Epithelial cell of proximal tubule (primary cell): ENCODE measurements around the gene SAMD7. TPM values are rescaled to one million over a fixed set of nuclear protein-coding genes. Genes with fewer than 3 reads are reported as not detected.
A peak's percentile ranks its signal among the peaks of the same experiment; 100 is the strongest.

ENCODE experiments used
- DNase-seq: peaks from one replicate; pipeline ENCODE4 v3.0.0-alpha.2; 2011; ENCODE audit warnings: low read depth
- H3K4me3 ChIP-seq: 2 replicates; pipeline ENCODE4 v1.5.1; 2011; ENCODE audit warnings: low read depth, mild to moderate bottlenecking, low read length
- CTCF ChIP-seq: conservative IDR thresholded peaks from 2 replicates; pipeline ENCODE4 v1.5.1; 2012; ENCODE audit warnings: low read depth, mild to moderate bottlenecking, low read length
- total RNA-seq: library from RNA; depleted of rRNA; stranded (reverse); fragments of >200 nt; gene quantifications from 2 replicates; pipeline ENCODE4 v1.2.3, GENCODE V29; 2015

The SAMD7 gene
- total RNA-seq: not detected in 2 replicates

- no peak for DNase-seq
- H3K4me3 ChIP-seq: no peak within 1 kb of the TSS
- no peak for TF ChIP-seq CTCF
Measured at GRCh38 chr3:169911272-169911671, at the start of gene SAMD7. Gene SAMD7 (plus strand): TSS chr3:169911572. CDS start chr3:169919499, 7,927 bp downstream.

GRCh38 chr3:169861871-169862270 is 49.5 kb upstream of the SAMD7 start:
- no peak for TF ChIP-seq CTCF
- no peak overlapping the region for H3K4me3 ChIP-seq
- no peak for DNase-seq

- H3K4me3 ChIP-seq: no peak overlapping the region
- peak; percentile 96 for TF ChIP-seq CTCF
- DNase-seq: peak; percentile 55
Measured at GRCh38 chr3:169863458-169863899, 47.9 kb upstream of the SAMD7 start.

- no peak for TF ChIP-seq CTCF
- DNase-seq: no peak
- H3K4me3 ChIP-seq: no peak overlapping the region
Measured at GRCh38 chr3:169864270-169864669, 47.1 kb upstream of the SAMD7 start.

GRCh38 chr3:169865176-169865767 is 46.1 kb upstream of the SAMD7 start:
- no peak for DNase-seq
- no peak for TF ChIP-seq CTCF
- no peak overlapping the region for H3K4me3 ChIP-seq

- TF ChIP-seq CTCF: no peak
- no peak for DNase-seq
- H3K4me3 ChIP-seq: no peak overlapping the region
Measured at GRCh38 chr3:169867584-169868210, 43.7 kb upstream of the SAMD7 start.

- no peak for DNase-seq
- TF ChIP-seq CTCF: no peak
- H3K4me3 ChIP-seq: no peak overlapping the region
Measured at GRCh38 chr3:169868369-169868768, 43.0 kb upstream of the SAMD7 start.
